Endothelial cell of umbilical vein (primary cell): ENCODE measurements around the gene SKIDA1. TPM values are rescaled to one million over a fixed set of nuclear protein-coding genes. Genes with fewer than 3 reads are reported as not detected.

Source experiments
- BruUV-seq: library from RNA; stranded (reverse); fragments of 400-500 nt; replicated peaks from 2 replicates; lab custom pipeline; 2021; lab: Mats Ljungman, UMichigan
- CTCF ChIA-PET: fragments of 300-600, 350-600 bp; sonication (Branson Sonifier 250); formaldehyde crosslinking; loops from one replicate; lab custom pipeline; 2021; ENCODE audit warnings: antibody characterized with exemption, inconsistent platforms; lab: Charles Lee
- POLR2A ChIA-PET: fragments of 300-600, 350-600 bp; sonication (Branson Sonifier 250); formaldehyde crosslinking; loops from one replicate; lab custom pipeline; 2021; ENCODE audit warnings: antibody characterized with exemption, inconsistent platforms; lab: Charles Lee
- DNase-seq: peaks from one replicate; pipeline ENCODE4 v3.0.0-alpha.2; 2011; ENCODE audit warnings: low read depth, low spot score
- FAIRE-seq: peaks from 2 replicates; lab custom pipeline; 2011; peaks lifted over from hg19 to GRCh38; lab: Jason Lieb, UNC
- H2AFZ ChIP-seq: 2 replicates; pipeline ENCODE4 v1.6.0; 2012; ENCODE audit warnings: low read depth, low read length, control low read depth, inconsistent platforms
- H3K27ac ChIP-seq: 2 replicates; pipeline ENCODE4 v1.5.1; 2011; ENCODE audit warnings: low read depth, mild to moderate bottlenecking, control low read depth, low read length, moderate library complexity; ENCODE audit not compliant: insufficient read depth
- H3K27me3 ChIP-seq, 2 experiments: 2 replicates each; pipeline versions ENCODE4 v1.6.0 to v1.6.1; 2011; ENCODE audit warnings: low read length in 2 of 2, mixed read lengths in 1 of 2; ENCODE audit not compliant: control insufficient read depth in 2 of 2, insufficient read depth in 2 of 2
- H3K36me3 ChIP-seq, 2 experiments: 2 replicates in 1 of 2; 3 replicates in 1 of 2; pipeline ENCODE4 v1.5.1; 2011; ENCODE audit warnings: low read length in 2 of 2, mild to moderate bottlenecking in 1 of 2, moderate library complexity in 1 of 2; ENCODE audit not compliant: control insufficient read depth in 2 of 2, insufficient read depth in 2 of 2; ENCODE audit errors: extremely low read depth in 1 of 2
- H3K4me1 ChIP-seq: 3 replicates; pipeline ENCODE4 v1.5.1; 2011; ENCODE audit warnings: mild to moderate bottlenecking, low read length; ENCODE audit not compliant: control insufficient read depth, insufficient read depth; ENCODE audit errors: extremely low read depth
- H3K4me2 ChIP-seq: 2 replicates; pipeline ENCODE4 v1.6.1; 2011; ENCODE audit warnings: low read length, control low read depth, mixed read lengths; ENCODE audit not compliant: insufficient read depth
- H3K4me3 ChIP-seq, 3 experiments: fragments of 200-600 bp in 1 of 3; sonication (generic), shearing (Covaris generic) in 1 of 3; replicated peaks in 1 of 3; 2 replicates each; pipeline ENCODE4 v1.5.1; 2011 to 2016; ENCODE audit warnings: control low read depth in 3 of 3, low read length in 3 of 3, mild to moderate bottlenecking in 2 of 3, inconsistent platforms in 1 of 3, low read depth in 1 of 3, moderate library complexity in 1 of 3; ENCODE audit not compliant: insufficient read depth in 1 of 3
- H3K79me2 ChIP-seq: 2 replicates; pipeline ENCODE4 v1.6.0; 2012; ENCODE audit warnings: low read length, inconsistent platforms; ENCODE audit not compliant: control insufficient read depth, insufficient read depth
- H3K9ac ChIP-seq: replicated peaks from 2 replicates; pipeline ENCODE3; 2011; ENCODE audit warnings: low read length, control low read depth; ENCODE audit not compliant: insufficient read depth; ENCODE audit errors: extremely low read depth
- H3K9me1 ChIP-seq: replicated peaks from 3 replicates; pipeline ENCODE4 v1.6.0; 2011; ENCODE audit warnings: mild to moderate bottlenecking, low read length; ENCODE audit not compliant: control insufficient read depth, insufficient read depth; ENCODE audit errors: extremely low read depth
- H3K9me3 ChIP-seq: replicated peaks from 2 replicates; pipeline ENCODE4 v1.5.1; 2012; ENCODE audit warnings: low read length, inconsistent platforms; ENCODE audit not compliant: control insufficient read depth, insufficient read depth
- H4K20me1 ChIP-seq: replicated peaks from 2 replicates; pipeline ENCODE3; 2011; ENCODE audit warnings: mild to moderate bottlenecking, low read length; ENCODE audit not compliant: control insufficient read depth, insufficient read depth; ENCODE audit errors: extremely low read depth
- CTCF ChIP-seq, 2 donors: IDR thresholded peaks; 1 replicate in 1 of 2; 2 replicates in 1 of 2; pipeline ENCODE4 v1.5.1; 2011; ENCODE audit warnings: low read length in 2 of 2, mild to moderate bottlenecking in 2 of 2, moderate library complexity in 2 of 2, control low read depth in 1 of 2, inconsistent platforms in 1 of 2, low read depth in 1 of 2; ENCODE audit not compliant: insufficient read depth in 1 of 2; ENCODE audit errors: extremely low read depth in 1 of 2
- EZH2 ChIP-seq: IDR thresholded peaks from 2 replicates; pipeline ENCODE4 v1.6.1; 2012; ENCODE audit warnings: borderline replicate concordance, low read depth, mild to moderate bottlenecking, moderate library complexity, low read length, inconsistent platforms; ENCODE audit not compliant: severe bottlenecking
- FOS ChIP-seq: IDR thresholded peaks from 2 replicates; pipeline ENCODE4 v1.6.1; 2011; ENCODE audit warnings: mild to moderate bottlenecking, low read length, moderate library complexity, borderline replicate concordance; ENCODE audit not compliant: insufficient read depth
- GATA2 ChIP-seq: IDR thresholded peaks from 2 replicates; pipeline ENCODE4 v1.7.0; 2011; ENCODE audit warnings: low read depth, mild to moderate bottlenecking, moderate library complexity, mixed read lengths, low read length; ENCODE audit not compliant: insufficient read length, insufficient read depth
- JUN ChIP-seq: IDR thresholded peaks from 2 replicates; pipeline ENCODE4 v1.6.1; 2011; ENCODE audit warnings: borderline replicate concordance, low read depth; ENCODE audit not compliant: insufficient read length, insufficient read depth
- MAX ChIP-seq: IDR thresholded peaks from 2 replicates; pipeline ENCODE4 v1.6.1; 2011; ENCODE audit not compliant: insufficient read depth, insufficient read length
- MYC ChIP-seq: IDR thresholded peaks from one replicate; pipeline ENCODE4 v1.6.1; 2011; ENCODE audit warnings: mild to moderate bottlenecking, low read depth, low read length
- POLR2A ChIP-seq: IDR thresholded peaks from 2 replicates; pipeline ENCODE4 v1.6.1; 2012; ENCODE audit warnings: low read depth, mild to moderate bottlenecking, control low read depth, low read length
- POLR2AphosphoS5 ChIP-seq: IDR thresholded peaks from 2 replicates; pipeline ENCODE4 v1.6.1; 2012; ENCODE audit warnings: low read depth, mild to moderate bottlenecking, control low read depth, low read length, moderate library complexity; ENCODE audit not compliant: insufficient read depth
- dilution Hi-C: fragments of 300-500 bp; cut with MboI; formaldehyde crosslinking; loops from one replicate; pipeline ENCODE4 v1.15.0; 2019; ENCODE audit warnings: low sequenced_read_pairs; ENCODE audit not compliant: extremely low pct_ligation_motif_present
- intact Hi-C: fragments of 100-400 bp; cut with micrococcal nuclease; formaldehyde crosslinking; loops from one replicate; pipeline ENCODE4 v1.10.0; 2022
- polyA plus RNA-seq, 4 experiments: library from polyadenylated mRNA; depleted of rRNA in 3 of 4; stranded (reverse) in 3 of 4; unstranded in 1 of 4; fragments of >200 nt; gene quantifications; 2 replicates each; pipeline versions ENCODE4 v1.2.1 to v1.2.3, GENCODE V29; 2011 to 2012; ENCODE audit warnings: missing spikeins in 1 of 4
- total RNA-seq: library from RNA; stranded (reverse); gene quantifications from 2 replicates; pipeline ENCODE4 v1.2.3, GENCODE V29; 2021

SKIDA1 gene
- total and polyA plus RNA-seq, 2 donors (not counting 3 experiments of a cell fraction or from before 2014, with no cell fraction given), result 0.21 to 0.71 TPM

GRCh38 chr10:21532694-21533466, 7.4 kb upstream of the SKIDA1 start:
- Histone ChIP-seq H4K20me1 (no peaks in the 10 kb centered on the region), H2AFZ (peak overlapping the region; percentile 44), H3K9ac (peak overlapping the region; percentile 87), H3K4me1 (peaks cover 25% of the 10 kb centered on the region), H3K9me1 (no peaks in the 10 kb centered on the region), H3K36me3 (no peaks in the 10 kb centered on the region), H3K9me3 (no peaks in the 10 kb centered on the region), H3K27ac (peak overlapping the region; percentile 60), H3K79me2 (peaks cover 28% of the 10 kb centered on the region), H3K4me3 (peak overlapping the region; percentile 24 to 68 (median 52)), H3K4me2 (peak overlapping the region; percentile 95), H3K27me3 (no peaks in the 10 kb centered on the region)
- FAIRE-seq (no peak), DNase-seq (peak; percentile 26)
- ChIA-PET CTCF (interaction anchor here (1.6 to 1.8 kb wide), 3 partner anchors 15 to 254 kb away, joined by 6 to 11 read pairs (median 7); no protein-coding TSS in a partner anchor), POLR2A (interaction anchor here (0.5 kb wide), 1 partner anchor 14 kb away, joined by 3 read pairs; no protein-coding TSS in a partner anchor)
- intact Hi-C loops (no loop called here), dilution Hi-C loops (no loop called here)
- no TSS peak for BruUV-seq
- no peak for TF ChIP-seq FOS
- no peak for TF ChIP-seq EZH2
- TF ChIP-seq JUN, result no peak
- no peak for TF ChIP-seq MAX
- no peak for TF ChIP-seq POLR2A
- TF ChIP-seq GATA2, result no peak
- no peak for TF ChIP-seq CTCF (IDR thresholded peaks at IDR 0.05; ENCODE audit: extremely low read depth in 1 of 2, insufficient read depth in 1 of 2, low read depth in 1 of 2, low read length in 2 of 2)
- no peak for TF ChIP-seq MYC
- TF ChIP-seq POLR2AphosphoS5, result no peak
